Liver (tissue), 9 donors: ENCODE measurements around the gene POMT1. TPM values are rescaled to one million over a fixed set of nuclear protein-coding genes. Genes with fewer than 3 reads are reported as not detected.

Experiments used
- DNase-seq: peaks from one replicate; pipeline ENCODE4 v3.0.0-alpha.2; 2017; ENCODE audit warnings: low spot score
- H3K27ac ChIP-seq, 2 donors: one replicate each; pipeline ENCODE4 v1.7.0; 2013; ENCODE audit warnings: inconsistent platforms in 2 of 2, low read length in 2 of 2, control low read depth in 1 of 2, low read depth in 1 of 2, mild to moderate bottlenecking in 1 of 2
- H3K27me3 ChIP-seq, 4 donors: one replicate each; pipeline versions ENCODE4 v1.6.1 to v1.7.0; 2013; ENCODE audit warnings: low read length in 3 of 4, inconsistent platforms in 1 of 4, mild to moderate bottlenecking in 1 of 4, moderate library complexity in 1 of 4; ENCODE audit not compliant: control insufficient read depth in 4 of 4, insufficient read depth in 4 of 4
- H3K36me3 ChIP-seq, 4 donors: one replicate each; pipeline versions ENCODE4 v1.6.1 to v1.7.0; 2013; ENCODE audit warnings: low read length in 3 of 4, mild to moderate bottlenecking in 3 of 4, low read depth in 1 of 4, moderate library complexity in 1 of 4; ENCODE audit not compliant: control insufficient read depth in 4 of 4, insufficient read depth in 3 of 4
- H3K4me1 ChIP-seq, 4 donors: one replicate each; pipeline versions ENCODE4 v1.6.1 to v1.7.0; 2013; ENCODE audit warnings: low read length in 3 of 4, mild to moderate bottlenecking in 3 of 4, moderate library complexity in 1 of 4; ENCODE audit not compliant: control insufficient read depth in 4 of 4, insufficient read depth in 4 of 4
- H3K4me3 ChIP-seq, 3 donors: one replicate each; pipeline versions ENCODE4 v1.6.1 to v1.7.0; 2013; ENCODE audit warnings: low read length in 3 of 3, control low read depth in 1 of 3, low read depth in 1 of 3, mild to moderate bottlenecking in 1 of 3
- H3K9ac ChIP-seq, 2 donors: one replicate each; pipeline ENCODE4 v1.7.0; 2013; ENCODE audit warnings: low read length in 2 of 2, mild to moderate bottlenecking in 2 of 2, moderate library complexity in 2 of 2, control low read depth in 1 of 2, low read depth in 1 of 2
- H3K9me3 ChIP-seq, 4 donors: one replicate each; pipeline versions ENCODE4 v1.6.1 to v1.7.0; 2013; ENCODE audit warnings: low read length in 3 of 4; ENCODE audit not compliant: control insufficient read depth in 4 of 4
- EGR1 ChIP-seq, 2 donors: IDR thresholded peaks; 2 replicates each; pipeline ENCODE4 v1.6.1; 2016 to 2018; ENCODE audit warnings: antibody characterized with exemption in 2 of 2, low read depth in 2 of 2
- FOXA1 ChIP-seq: IDR thresholded peaks from 2 replicates; pipeline ENCODE4 v1.6.1; 2016; ENCODE audit warnings: antibody characterized with exemption
- FOXA2 ChIP-seq: IDR thresholded peaks from 2 replicates; pipeline ENCODE4 v1.6.1; 2016; ENCODE audit warnings: antibody characterized with exemption
- GABPA ChIP-seq, 2 donors: IDR thresholded peaks in 1 of 2; conservative IDR thresholded peaks in 1 of 2; 2 replicates each; pipeline ENCODE4 v1.6.1; 2016; ENCODE audit warnings: antibody characterized with exemption in 2 of 2, mild to moderate bottlenecking in 1 of 2, moderate library complexity in 1 of 2
- HNF4A ChIP-seq, 2 donors: conservative IDR thresholded peaks; 2 replicates each; pipeline ENCODE4 v1.6.1; 2016; ENCODE audit warnings: antibody characterized with exemption in 2 of 2, mild to moderate bottlenecking in 2 of 2
- HNF4G ChIP-seq: IDR thresholded peaks from 2 replicates; pipeline ENCODE4 v1.6.1; 2016; ENCODE audit warnings: antibody characterized with exemption
- JUND ChIP-seq, 2 donors: IDR thresholded peaks; 2 replicates each; pipeline ENCODE4 v1.6.1; 2016; ENCODE audit warnings: antibody characterized with exemption in 2 of 2
- NR2F2 ChIP-seq: IDR thresholded peaks from 2 replicates; pipeline ENCODE4 v1.6.1; 2016; ENCODE audit warnings: antibody characterized with exemption
- RAD21 ChIP-seq, 2 donors: IDR thresholded peaks; 2 replicates each; pipeline ENCODE4 v1.6.1; 2016; ENCODE audit warnings: antibody characterized with exemption in 2 of 2, mild to moderate bottlenecking in 2 of 2
- RXRA ChIP-seq, 2 donors: IDR thresholded peaks; 2 replicates each; pipeline ENCODE4 v1.6.1; 2017 to 2018; ENCODE audit warnings: antibody characterized with exemption in 2 of 2, mild to moderate bottlenecking in 1 of 2
- SP1 ChIP-seq: IDR thresholded peaks from 2 replicates; pipeline ENCODE4 v1.6.1; 2018; ENCODE audit warnings: antibody characterized with exemption, mild to moderate bottlenecking
- TAF1 ChIP-seq: conservative IDR thresholded peaks from 2 replicates; pipeline ENCODE4 v1.6.1; 2016; ENCODE audit warnings: antibody characterized with exemption, mild to moderate bottlenecking
- YY1 ChIP-seq: IDR thresholded peaks from 2 replicates; pipeline ENCODE4 v1.6.1; 2016; ENCODE audit warnings: antibody characterized with exemption, mild to moderate bottlenecking
- WGBS: extraction: QIAGEN DNeasy Blood & Tissue Kit; methylation state at CpG from one replicate; pipeline ENCODE4 v1.1.7; 2013; 5-methylcytosine and 5-hydroxymethylcytosine counted together
- polyA plus RNA-seq, 2 donors: library from polyadenylated mRNA; stranded (reverse) in 1 of 2; unstranded in 1 of 2; fragments of 200-250 nt in 1 of 2; fragments of >200 nt in 1 of 2; fragmentation: Nextera tagmentation in 1 of 2; extraction: Ambion mirVana in 1 of 2; gene quantifications; one replicate each; pipeline versions ENCODE4 v1.2.1 to v1.2.3, GENCODE V29; 2013 to 2015
- total RNA-seq, 2 donors: library from RNA; depleted of rRNA; stranded (reverse); fragments of >200 nt; gene quantifications; one replicate each; pipeline ENCODE4 v1.2.3, GENCODE V29; 2014
- TF ChIP-seq, protein P1 (sequence below): IDR thresholded peaks from 2 replicates; pipeline ENCODE4 v1.6.1; 2016; ENCODE audit warnings: antibody characterized with exemption, mild to moderate bottlenecking
- TF ChIP-seq, protein P2 (sequence below): IDR thresholded peaks from 2 replicates; pipeline ENCODE4 v1.6.1; 2016; ENCODE audit warnings: antibody characterized with exemption
- TF ChIP-seq, protein P3 (sequence below): IDR thresholded peaks from 2 replicates; pipeline ENCODE4 v1.6.1; 2016; ENCODE audit warnings: antibody characterized with exemption
- TF ChIP-seq, protein P4 (sequence below): IDR thresholded peaks from 2 replicates; pipeline ENCODE4 v1.6.1; 2016; ENCODE audit warnings: antibody characterized with exemption
- TF ChIP-seq, protein P5 (sequence below): fragments of 150-350 bp; IDR thresholded peaks from 2 replicates; pipeline ENCODE4 v1.5.1; 2017; ENCODE audit warnings: improper control_type of control experiment, low read depth, low read length; ENCODE audit not compliant: missing input control
- donor health status: healthy.
- donor health status: healthy.
- donor health status: healthy.
- donor health status: healthy.
- donor health status: healthy.

The POMT1 gene
- total and polyA plus RNA-seq, 4 donors, result 11.2 to 14.2 (median 11.6) TPM

DNA sequence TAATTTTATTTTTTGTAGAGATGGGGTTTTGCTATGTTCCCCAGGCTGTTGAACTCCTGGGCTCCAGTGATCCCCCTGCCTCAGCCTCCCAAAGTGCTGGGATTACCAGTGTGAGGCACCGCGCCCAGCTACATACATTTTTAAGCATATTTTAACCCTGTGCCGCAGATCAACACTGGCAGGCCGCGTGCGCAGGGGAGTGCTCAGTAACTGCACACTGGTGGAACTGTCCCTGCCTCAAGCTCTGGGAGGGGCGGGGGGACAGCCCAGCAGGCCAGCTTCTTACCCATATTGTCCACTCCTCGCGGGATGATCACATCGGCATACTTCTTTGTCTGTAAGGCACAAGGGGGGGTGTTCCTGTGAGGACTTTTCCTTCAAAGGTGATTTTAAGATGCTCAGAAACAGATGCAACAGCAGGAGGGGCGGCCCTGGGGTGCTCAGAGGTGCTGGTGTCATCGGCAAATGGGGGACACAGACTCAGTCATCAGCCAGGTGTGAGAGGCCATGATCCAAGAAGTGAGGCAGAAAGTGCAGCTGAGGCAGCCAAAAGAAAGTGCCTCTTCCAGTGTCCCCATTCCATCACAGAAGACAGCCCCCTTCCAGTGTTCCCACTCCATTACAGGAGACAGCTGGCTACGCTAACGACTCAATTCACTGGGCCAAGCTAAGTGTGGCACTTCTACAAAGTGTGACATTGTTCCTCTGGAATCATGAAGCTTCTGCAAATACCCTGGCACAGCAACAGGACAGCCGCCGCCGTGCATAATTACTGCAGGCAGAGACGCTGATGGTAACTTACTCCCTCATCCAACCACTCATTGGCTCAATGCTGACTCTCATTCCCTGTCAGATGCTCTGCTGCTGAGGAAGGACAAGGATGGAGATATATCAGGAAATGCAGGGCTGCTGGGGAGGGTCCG lies 23.2 kb downstream of the POMT1 start:
- Histone ChIP-seq H3K27ac (no peak overlapping the region), H3K27me3 (no peaks in the 10 kb centered on the region), H3K36me3 (peaks cover 14 to 76% (median 38%) of the 10 kb centered on the region in 4 donors), H3K9me3 (no peaks in the 10 kb centered on the region), H3K4me1 (peaks cover 1 to 16% (median 12%) of the 10 kb centered on the region in 4 donors), H3K4me3 (no peak overlapping the region), H3K9ac (no peak overlapping the region)
- no peak for DNase-seq
- TF ChIP-seq HNF4G (no peak), RXRA (IDR thresholded peaks at IDR 0.05) (no peak), RAD21 (IDR thresholded peaks at IDR 0.05) (no peak)
- 90% methylated on average over 19 of the region's 19 CpGs for WGBS

DNA sequence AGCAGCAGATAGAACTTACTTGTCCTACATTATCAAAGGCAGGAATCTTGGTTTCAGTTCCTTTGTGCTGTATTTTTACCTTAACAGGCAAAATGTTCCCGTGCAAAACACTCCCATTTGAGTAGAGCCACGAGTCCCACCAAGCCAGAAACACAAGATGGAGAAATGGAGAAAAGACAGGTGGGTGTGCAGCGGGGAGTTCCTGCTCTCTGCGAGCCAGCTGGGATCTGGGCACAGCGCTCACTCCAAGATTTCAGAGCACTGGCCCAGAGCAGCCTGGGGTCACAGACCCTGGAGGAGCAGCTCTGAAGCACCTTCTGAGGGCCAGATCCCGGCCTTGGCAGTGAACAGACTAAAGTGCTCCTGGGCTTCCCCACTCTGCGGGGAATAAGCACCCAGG lies 25.5 kb downstream of the POMT1 start:
- Histone ChIP-seq H3K9ac (no peak overlapping the region), H3K36me3 (peaks cover 14 to 54% (median 28%) of the 10 kb centered on the region in 4 donors), H3K4me3 (no peak overlapping the region), H3K9me3 (no peaks in the 10 kb centered on the region), H3K27ac (no peak overlapping the region), H3K27me3 (no peaks in the 10 kb centered on the region), H3K4me1 (peaks cover 6 to 21% (median 14%) of the 10 kb centered on the region in 4 donors)
- 94% methylated on average over 7 of the region's 7 CpGs for WGBS
- TF ChIP-seq, protein P1, sequence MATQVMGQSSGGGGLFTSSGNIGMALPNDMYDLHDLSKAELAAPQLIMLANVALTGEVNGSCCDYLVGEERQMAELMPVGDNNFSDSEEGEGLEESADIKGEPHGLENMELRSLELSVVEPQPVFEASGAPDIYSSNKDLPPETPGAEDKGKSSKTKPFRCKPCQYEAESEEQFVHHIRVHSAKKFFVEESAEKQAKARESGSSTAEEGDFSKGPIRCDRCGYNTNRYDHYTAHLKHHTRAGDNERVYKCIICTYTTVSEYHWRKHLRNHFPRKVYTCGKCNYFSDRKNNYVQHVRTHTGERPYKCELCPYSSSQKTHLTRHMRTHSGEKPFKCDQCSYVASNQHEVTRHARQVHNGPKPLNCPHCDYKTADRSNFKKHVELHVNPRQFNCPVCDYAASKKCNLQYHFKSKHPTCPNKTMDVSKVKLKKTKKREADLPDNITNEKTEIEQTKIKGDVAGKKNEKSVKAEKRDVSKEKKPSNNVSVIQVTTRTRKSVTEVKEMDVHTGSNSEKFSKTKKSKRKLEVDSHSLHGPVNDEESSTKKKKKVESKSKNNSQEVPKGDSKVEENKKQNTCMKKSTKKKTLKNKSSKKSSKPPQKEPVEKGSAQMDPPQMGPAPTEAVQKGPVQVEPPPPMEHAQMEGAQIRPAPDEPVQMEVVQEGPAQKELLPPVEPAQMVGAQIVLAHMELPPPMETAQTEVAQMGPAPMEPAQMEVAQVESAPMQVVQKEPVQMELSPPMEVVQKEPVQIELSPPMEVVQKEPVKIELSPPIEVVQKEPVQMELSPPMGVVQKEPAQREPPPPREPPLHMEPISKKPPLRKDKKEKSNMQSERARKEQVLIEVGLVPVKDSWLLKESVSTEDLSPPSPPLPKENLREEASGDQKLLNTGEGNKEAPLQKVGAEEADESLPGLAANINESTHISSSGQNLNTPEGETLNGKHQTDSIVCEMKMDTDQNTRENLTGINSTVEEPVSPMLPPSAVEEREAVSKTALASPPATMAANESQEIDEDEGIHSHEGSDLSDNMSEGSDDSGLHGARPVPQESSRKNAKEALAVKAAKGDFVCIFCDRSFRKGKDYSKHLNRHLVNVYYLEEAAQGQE, result no peak
- TF ChIP-seq HNF4G (no peak), HNF4A (conservative IDR thresholded peaks at IDR 0.05) (no peak), JUND (IDR thresholded peaks at IDR 0.05) (no peak), GABPA (IDR thresholded peaks at IDR 0.05 in 1 of 2, conservative IDR thresholded peaks at IDR 0.05 in 1 of 2) (no peak), SP1 (no peak)
- TF ChIP-seq, protein P2, sequence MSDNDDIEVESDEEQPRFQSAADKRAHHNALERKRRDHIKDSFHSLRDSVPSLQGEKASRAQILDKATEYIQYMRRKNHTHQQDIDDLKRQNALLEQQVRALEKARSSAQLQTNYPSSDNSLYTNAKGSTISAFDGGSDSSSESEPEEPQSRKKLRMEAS, result no peak
- TF ChIP-seq, protein P3, sequence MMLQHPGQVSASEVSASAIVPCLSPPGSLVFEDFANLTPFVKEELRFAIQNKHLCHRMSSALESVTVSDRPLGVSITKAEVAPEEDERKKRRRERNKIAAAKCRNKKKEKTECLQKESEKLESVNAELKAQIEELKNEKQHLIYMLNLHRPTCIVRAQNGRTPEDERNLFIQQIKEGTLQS, result no peak
- DNase-seq, result no peak

DNA sequence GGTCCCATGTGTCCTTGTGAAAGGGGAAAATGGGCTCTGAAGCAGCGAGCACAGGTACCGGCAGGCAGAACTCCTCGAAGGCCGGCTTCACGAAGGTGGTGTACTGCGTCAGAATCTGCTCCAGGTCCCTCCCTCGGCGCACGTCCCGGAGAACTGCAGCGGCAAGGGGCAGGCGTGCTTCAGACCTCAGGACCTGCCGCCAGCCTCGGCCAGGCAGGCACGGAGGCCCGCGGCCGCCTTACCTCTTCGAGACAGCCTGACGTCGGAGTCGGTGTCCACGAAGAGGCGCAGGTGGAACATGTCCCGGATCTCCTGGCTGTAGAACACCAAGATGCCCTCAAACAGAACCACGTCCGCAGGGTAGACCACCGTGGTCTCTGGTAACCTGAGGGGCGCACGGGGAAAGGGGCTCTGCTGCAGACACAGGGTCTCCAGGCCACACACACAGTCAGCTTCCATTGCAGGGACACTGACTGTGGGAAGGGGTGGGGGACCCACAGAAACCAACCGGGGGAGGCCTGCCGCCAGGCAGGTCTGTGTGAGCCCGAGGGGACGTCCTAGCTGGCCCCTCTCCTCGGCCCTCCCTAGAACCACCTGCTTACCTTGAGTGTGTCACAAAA lies 26.3 kb downstream of the POMT1 start:
- Histone ChIP-seq H3K4me1 (peaks cover 6 to 21% (median 15%) of the 10 kb centered on the region in 4 donors), H3K4me3 (no peak overlapping the region), H3K36me3 (peaks cover 14 to 46% (median 24%) of the 10 kb centered on the region in 4 donors), H3K9ac (no peak overlapping the region), H3K27ac (peak overlapping the region; percentile 68 to 80), H3K27me3 (no peaks in the 10 kb centered on the region), H3K9me3 (no peaks in the 10 kb centered on the region)
- DNase-seq, result no peak
- 95% methylated on average over 35 of the region's 35 CpGs for WGBS
- TF ChIP-seq FOXA1 (no peak), SP1 (no peak), YY1 (no peak), FOXA2 (no peak), TAF1 (no peak), NR2F2 (no peak), RXRA (IDR thresholded peaks at IDR 0.05) (no peak), EGR1 (IDR thresholded peaks at IDR 0.05; ENCODE audit: low read depth in 2 of 2) (no peak), HNF4A (conservative IDR thresholded peaks at IDR 0.05) (no peak), RAD21 (IDR thresholded peaks at IDR 0.05) (no peak), JUND (IDR thresholded peaks at IDR 0.05) (no peak), HNF4G (no peak)
- TF ChIP-seq, protein P2, result no peak
- TF ChIP-seq, protein P4, sequence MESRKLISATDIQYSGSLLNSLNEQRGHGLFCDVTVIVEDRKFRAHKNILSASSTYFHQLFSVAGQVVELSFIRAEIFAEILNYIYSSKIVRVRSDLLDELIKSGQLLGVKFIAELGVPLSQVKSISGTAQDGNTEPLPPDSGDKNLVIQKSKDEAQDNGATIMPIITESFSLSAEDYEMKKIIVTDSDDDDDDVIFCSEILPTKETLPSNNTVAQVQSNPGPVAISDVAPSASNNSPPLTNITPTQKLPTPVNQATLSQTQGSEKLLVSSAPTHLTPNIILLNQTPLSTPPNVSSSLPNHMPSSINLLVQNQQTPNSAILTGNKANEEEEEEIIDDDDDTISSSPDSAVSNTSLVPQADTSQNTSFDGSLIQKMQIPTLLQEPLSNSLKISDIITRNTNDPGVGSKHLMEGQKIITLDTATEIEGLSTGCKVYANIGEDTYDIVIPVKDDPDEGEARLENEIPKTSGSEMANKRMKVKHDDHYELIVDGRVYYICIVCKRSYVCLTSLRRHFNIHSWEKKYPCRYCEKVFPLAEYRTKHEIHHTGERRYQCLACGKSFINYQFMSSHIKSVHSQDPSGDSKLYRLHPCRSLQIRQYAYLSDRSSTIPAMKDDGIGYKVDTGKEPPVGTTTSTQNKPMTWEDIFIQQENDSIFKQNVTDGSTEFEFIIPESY, result no peak
- TF ChIP-seq, protein P5, sequence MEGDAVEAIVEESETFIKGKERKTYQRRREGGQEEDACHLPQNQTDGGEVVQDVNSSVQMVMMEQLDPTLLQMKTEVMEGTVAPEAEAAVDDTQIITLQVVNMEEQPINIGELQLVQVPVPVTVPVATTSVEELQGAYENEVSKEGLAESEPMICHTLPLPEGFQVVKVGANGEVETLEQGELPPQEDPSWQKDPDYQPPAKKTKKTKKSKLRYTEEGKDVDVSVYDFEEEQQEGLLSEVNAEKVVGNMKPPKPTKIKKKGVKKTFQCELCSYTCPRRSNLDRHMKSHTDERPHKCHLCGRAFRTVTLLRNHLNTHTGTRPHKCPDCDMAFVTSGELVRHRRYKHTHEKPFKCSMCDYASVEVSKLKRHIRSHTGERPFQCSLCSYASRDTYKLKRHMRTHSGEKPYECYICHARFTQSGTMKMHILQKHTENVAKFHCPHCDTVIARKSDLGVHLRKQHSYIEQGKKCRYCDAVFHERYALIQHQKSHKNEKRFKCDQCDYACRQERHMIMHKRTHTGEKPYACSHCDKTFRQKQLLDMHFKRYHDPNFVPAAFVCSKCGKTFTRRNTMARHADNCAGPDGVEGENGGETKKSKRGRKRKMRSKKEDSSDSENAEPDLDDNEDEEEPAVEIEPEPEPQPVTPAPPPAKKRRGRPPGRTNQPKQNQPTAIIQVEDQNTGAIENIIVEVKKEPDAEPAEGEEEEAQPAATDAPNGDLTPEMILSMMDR, result no peak
